ENCODE measurements around the gene CENPVL1. TPM values are rescaled to one million over a fixed set of nuclear protein-coding genes. Genes with fewer than 3 reads are reported as not detected.
"Not testable (repeated sequence)": the region's sequence is repeated elsewhere in the genome, so short reads cannot be mapped to it uniquely, and the experiment has no call there.

Gene CENPVL1
- total and polyA plus RNA-seq, 2 experiments from 2014 or later = 0.10 TPM; not detected in 1

DNA sequence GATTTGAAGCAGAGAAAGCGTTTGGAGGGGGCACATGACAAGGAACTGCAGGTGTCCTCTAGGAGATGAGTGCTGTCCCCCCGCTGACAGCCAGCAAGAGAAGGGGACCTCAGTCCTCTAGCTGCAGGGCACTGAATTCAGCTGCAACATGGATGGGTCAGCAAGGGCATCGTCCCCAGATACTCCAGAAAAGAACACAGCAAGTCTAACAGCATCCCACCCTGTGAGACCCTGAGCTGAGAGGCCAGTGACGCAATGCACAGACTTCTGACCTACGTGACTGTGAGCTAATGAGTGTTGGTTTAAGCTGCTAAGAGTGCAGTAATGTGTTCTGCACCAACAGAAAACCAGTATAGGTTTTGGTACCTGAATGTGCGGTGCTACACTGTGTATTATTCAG is 16.1 kb upstream of the CENPVL1 start:
- WGBS (ENCODE audit: low lambda C conversion rate, missing lambda C conversion rate) = 78% methylated on average over 6 of the region's 6 CpGs
- Histone ChIP-seq H3K27ac (no peak overlapping the region), H3K4me1 (ENCODE audit: insufficient read depth) (no peaks in the 10 kb centered on the region), H4K20me1 (ENCODE audit: insufficient read depth, poor library complexity, severe bottlenecking) (no peaks in the 10 kb centered on the region), H2AFZ (no peak overlapping the region), H3K9me3 (ENCODE audit: low read depth) (no peaks in the 10 kb centered on the region), H3K36me3 (replicated peaks; ENCODE audit: insufficient read depth, low read depth) (no peaks in the 10 kb centered on the region), H3K9me2 (replicated peaks; ENCODE audit: insufficient read depth) (no peaks in the 10 kb centered on the region), H3K27me3 (no peaks in the 10 kb centered on the region), H3K79me2 (no peaks in the 10 kb centered on the region), H3K4me3 (no peak overlapping the region), H3K4me2 (no peak overlapping the region)
- DNase-seq (ENCODE audit: low spot score) = no peak
- TF ChIP-seq EZH2 (IDR thresholded peaks at IDR 0.05; ENCODE audit: borderline replicate concordance) (no peak), EZH2phosphoT487 (IDR thresholded peaks at IDR 0.05; ENCODE audit: low read depth, severe bottlenecking, unreplicated experiment) (no peak)
- TF ChIP-seq, protein P1, sequence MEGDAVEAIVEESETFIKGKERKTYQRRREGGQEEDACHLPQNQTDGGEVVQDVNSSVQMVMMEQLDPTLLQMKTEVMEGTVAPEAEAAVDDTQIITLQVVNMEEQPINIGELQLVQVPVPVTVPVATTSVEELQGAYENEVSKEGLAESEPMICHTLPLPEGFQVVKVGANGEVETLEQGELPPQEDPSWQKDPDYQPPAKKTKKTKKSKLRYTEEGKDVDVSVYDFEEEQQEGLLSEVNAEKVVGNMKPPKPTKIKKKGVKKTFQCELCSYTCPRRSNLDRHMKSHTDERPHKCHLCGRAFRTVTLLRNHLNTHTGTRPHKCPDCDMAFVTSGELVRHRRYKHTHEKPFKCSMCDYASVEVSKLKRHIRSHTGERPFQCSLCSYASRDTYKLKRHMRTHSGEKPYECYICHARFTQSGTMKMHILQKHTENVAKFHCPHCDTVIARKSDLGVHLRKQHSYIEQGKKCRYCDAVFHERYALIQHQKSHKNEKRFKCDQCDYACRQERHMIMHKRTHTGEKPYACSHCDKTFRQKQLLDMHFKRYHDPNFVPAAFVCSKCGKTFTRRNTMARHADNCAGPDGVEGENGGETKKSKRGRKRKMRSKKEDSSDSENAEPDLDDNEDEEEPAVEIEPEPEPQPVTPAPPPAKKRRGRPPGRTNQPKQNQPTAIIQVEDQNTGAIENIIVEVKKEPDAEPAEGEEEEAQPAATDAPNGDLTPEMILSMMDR (IDR thresholded peaks at IDR 0.05; ENCODE audit: poor library complexity) = no peak

- Histone ChIP-seq H3K79me2 (no peaks in the 10 kb centered on the region), H3K27ac (no peak overlapping the region), H3K9me3 (ENCODE audit: low read depth) (no peaks in the 10 kb centered on the region), H3K4me2 (no peak overlapping the region), H3K36me3 (replicated peaks; ENCODE audit: insufficient read depth, low read depth) (no peaks in the 10 kb centered on the region), H3K4me3 (no peak overlapping the region), H3K9me2 (replicated peaks; ENCODE audit: insufficient read depth) (no peaks in the 10 kb centered on the region), H4K20me1 (ENCODE audit: insufficient read depth, poor library complexity, severe bottlenecking) (no peaks in the 10 kb centered on the region), H3K27me3 (no peaks in the 10 kb centered on the region), H2AFZ (no peak overlapping the region), H3K4me1 (ENCODE audit: insufficient read depth) (no peaks in the 10 kb centered on the region)
- DNase-seq (ENCODE audit: low spot score) = no peak
- WGBS (ENCODE audit: low lambda C conversion rate, missing lambda C conversion rate) = 91% methylated on average over 8 of the region's 8 CpGs
- TF ChIP-seq EZH2phosphoT487 (IDR thresholded peaks at IDR 0.05; ENCODE audit: low read depth, severe bottlenecking, unreplicated experiment) (no peak), EZH2 (IDR thresholded peaks at IDR 0.05; ENCODE audit: borderline replicate concordance) (no peak)
- TF ChIP-seq, protein P1 (IDR thresholded peaks at IDR 0.05; ENCODE audit: poor library complexity) = no peak
Observed at GRCh38 chrX:51697397-51697796, 12.9 kb upstream of the CENPVL1 start.

DNA sequence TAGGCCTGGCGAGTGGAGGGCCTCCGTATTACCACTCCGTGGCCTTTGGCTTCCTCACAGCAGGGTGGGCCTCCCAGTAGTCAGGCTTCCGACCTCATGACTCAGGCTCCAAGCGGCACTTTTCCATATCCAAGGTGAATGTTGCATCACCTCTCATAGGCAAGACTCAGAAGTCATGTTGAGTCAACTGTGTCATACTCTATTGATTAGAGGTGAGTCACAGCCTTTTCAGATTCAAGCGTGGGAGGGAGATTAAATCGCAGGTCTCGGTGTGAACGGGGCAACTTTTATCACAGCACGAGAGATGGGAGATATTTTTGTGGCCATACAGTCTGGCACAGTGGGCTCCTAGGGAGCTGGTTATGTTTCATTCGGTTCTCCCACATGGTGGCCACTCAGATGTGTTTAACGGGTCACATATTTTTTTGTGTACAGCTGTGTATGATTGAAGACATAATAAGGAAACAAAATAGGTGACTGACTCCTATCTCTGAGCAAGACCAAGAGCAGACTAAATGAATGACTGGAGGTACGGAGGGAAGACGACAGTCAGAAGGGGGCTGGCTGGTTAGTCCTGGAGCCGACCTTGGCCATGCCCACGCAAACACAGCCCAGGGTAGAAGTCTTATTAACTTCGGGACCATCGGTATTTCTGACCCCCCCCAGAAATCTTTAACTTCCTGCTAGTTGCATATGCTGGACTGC is 2.8 kb downstream of the CENPVL1 start:
- WGBS (ENCODE audit: low lambda C conversion rate, missing lambda C conversion rate) = no CpG with 5 or more reads among the region's 18 CpGs
- not testable (repeated sequence) for H3K4me2 ChIP-seq; H2AFZ ChIP-seq; DNase-seq (ENCODE audit: low spot score); H3K36me3 ChIP-seq (replicated peaks; ENCODE audit: insufficient read depth, low read depth); H3K4me3 ChIP-seq; H3K9me2 ChIP-seq (replicated peaks; ENCODE audit: insufficient read depth); H3K79me2 ChIP-seq; H3K4me1 ChIP-seq (ENCODE audit: insufficient read depth); H3K9me3 ChIP-seq (ENCODE audit: low read depth); H4K20me1 ChIP-seq (ENCODE audit: insufficient read depth, poor library complexity, severe bottlenecking); H3K27me3 ChIP-seq; H3K27ac ChIP-seq

DNA sequence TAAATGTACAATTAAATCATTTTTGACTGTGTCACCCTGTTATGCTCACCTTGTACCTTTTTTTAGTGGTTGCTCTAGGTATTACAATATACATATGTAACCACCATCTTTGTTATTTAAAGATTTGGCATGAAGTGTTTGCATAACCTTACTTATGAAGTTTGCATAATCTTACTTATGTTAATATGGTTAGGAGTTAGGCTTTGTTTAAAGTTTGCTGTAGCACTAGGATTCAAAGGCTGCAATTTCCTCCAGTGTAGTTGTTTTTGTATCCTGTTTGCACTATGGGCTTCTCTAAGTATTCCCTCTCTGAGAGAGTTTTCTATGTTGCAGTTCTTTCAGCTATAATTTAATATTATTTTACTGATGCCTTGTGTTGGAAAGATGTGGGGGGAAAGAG is 17.9 kb downstream of the CENPVL1 start:
- DNase-seq (ENCODE audit: low spot score) = no peak
- H3K27me3 ChIP-seq = no peaks in the 10 kb centered on the region
- H3K4me3 ChIP-seq = no peak overlapping the region
- H3K9me3 ChIP-seq (ENCODE audit: low read depth) = no peaks in the 10 kb centered on the region
- H3K9me2 ChIP-seq (replicated peaks; ENCODE audit: insufficient read depth) = no peaks in the 10 kb centered on the region
- TF ChIP-seq EZH2phosphoT487 (IDR thresholded peaks at IDR 0.05; ENCODE audit: low read depth, severe bottlenecking, unreplicated experiment) (no peak), EZH2 (IDR thresholded peaks at IDR 0.05; ENCODE audit: borderline replicate concordance) (no peak)
- TF ChIP-seq, protein P1 (IDR thresholded peaks at IDR 0.05; ENCODE audit: poor library complexity) = no peak
- no peak overlapping the region for H3K27ac ChIP-seq
- H3K36me3 ChIP-seq (replicated peaks; ENCODE audit: insufficient read depth, low read depth) = no peaks in the 10 kb centered on the region
- no peak overlapping the region for H3K4me2 ChIP-seq
- no peaks in the 10 kb centered on the region for H4K20me1 ChIP-seq (ENCODE audit: insufficient read depth, poor library complexity, severe bottlenecking)
- no peak overlapping the region for H2AFZ ChIP-seq
- H3K4me1 ChIP-seq (ENCODE audit: insufficient read depth) = no peaks in the 10 kb centered on the region
- H3K79me2 ChIP-seq = no peaks in the 10 kb centered on the region

Data from hepatocyte (in vitro differentiated cells).